Spleen (tissue), 7 donors: ENCODE data around the gene BDH1.

Experiments used
- CTCF ChIP-seq, 11 experiments: fragments of 200-600 bp in 7 of 11; fragments of 450-650 bp in 4 of 11; sonication (generic) in 4 of 11; IDR thresholded peaks in 8 of 11; conservative IDR thresholded peaks in 3 of 11; 1 replicate in 7 of 11; 2 replicates in 4 of 11; pipeline versions ENCODE4 v1.4.0 to v1.8.0; 2016 to 2021; ENCODE audit warnings: antibody characterized with exemption in 11 of 11, inconsistent platforms in 4 of 11, mild to moderate bottlenecking in 1 of 11
- POLR2AphosphoS5 ChIP-seq, 3 donors: sonication (generic); formaldehyde crosslinking; IDR thresholded peaks; one replicate each; pipeline ENCODE4 v1.5.1; 2017; ENCODE audit warnings: antibody characterized with exemption in 3 of 3
- donor health status: DM: no; HTN: no; CAD: no; lungs with moderate emphysema.
- donor health status: DM: no; HTN: no; CAD: no.
- donor health status: DM: no; HTN: no; CAD: no.

DNA sequence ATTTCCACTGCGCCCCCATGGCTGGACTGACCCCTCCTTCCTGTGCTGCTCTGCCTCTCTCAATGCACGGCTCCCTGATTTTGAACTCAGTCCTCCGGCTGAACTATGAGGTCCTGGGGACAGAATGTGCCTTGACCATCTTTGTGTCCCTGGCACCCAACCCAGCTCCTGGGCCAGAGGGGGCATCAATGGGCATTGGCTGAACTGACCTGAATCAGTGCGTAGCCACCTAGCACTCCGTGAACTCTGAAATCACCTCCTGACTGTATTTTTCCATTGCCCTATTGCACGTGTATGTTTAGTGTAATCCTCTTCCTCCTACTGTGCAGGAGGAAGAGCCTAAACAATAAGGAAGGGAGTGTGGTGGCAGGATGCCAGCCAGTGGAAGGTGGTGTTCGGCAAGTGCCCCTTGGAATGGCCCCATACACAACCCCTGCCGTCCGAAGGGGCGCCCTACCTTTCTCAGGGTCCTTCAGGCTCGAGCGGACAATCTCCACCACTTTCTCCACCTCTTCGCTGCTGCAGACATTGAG, 33.5 kb downstream of the BDH1 start:
- TF ChIP-seq CTCF (IDR thresholded peaks at IDR 0.05 in 8 of 11, conservative IDR thresholded peaks at IDR 0.05 in 3 of 11) (no peak), POLR2AphosphoS5 (IDR thresholded peaks at IDR 0.05) (no peak)
